Fibroblast of lung (primary cell): ENCODE data around the gene LMAN1. TPM values are rescaled to one million over a fixed set of nuclear protein-coding genes. Genes with fewer than 3 reads are reported as not detected.

Experiments used
- DNase-seq, 2 donors: peaks; one replicate each; pipeline versions ENCODE4 v3.0.0 to v3.0.0-alpha.2; 2010; ENCODE audit warnings: low read depth in 2 of 2
- H2AFZ ChIP-seq: 2 replicates; pipeline ENCODE4 v1.5.1; 2012; ENCODE audit warnings: low read length, control low read depth, inconsistent platforms
- H3K27ac ChIP-seq: 2 replicates; pipeline ENCODE4 v1.5.1; 2011; ENCODE audit warnings: low read length, control low read depth; ENCODE audit not compliant: insufficient read depth
- H3K27me3 ChIP-seq: 2 replicates; pipeline ENCODE4 v1.5.1; 2011; ENCODE audit warnings: mild to moderate bottlenecking, low read length; ENCODE audit not compliant: control insufficient read depth, insufficient read depth
- H3K36me3 ChIP-seq: 2 replicates; pipeline ENCODE4 v1.5.1; 2011; ENCODE audit warnings: low read length; ENCODE audit not compliant: control insufficient read depth, insufficient read depth
- H3K4me1 ChIP-seq: 2 replicates; pipeline ENCODE4 v1.5.1; 2011; ENCODE audit warnings: low read length; ENCODE audit not compliant: control insufficient read depth, insufficient read depth; ENCODE audit errors: extremely low read depth
- H3K4me2 ChIP-seq: 2 replicates; pipeline ENCODE4 v1.5.1; 2011; ENCODE audit warnings: low read length, control low read depth; ENCODE audit not compliant: insufficient read depth; ENCODE audit errors: extremely low read depth
- H3K4me3 ChIP-seq, 4 experiments: fragments of 200-600 bp in 1 of 4; sonication (generic) in 1 of 4; replicated peaks in 1 of 4; 2 replicates each; pipeline ENCODE4 v1.5.1; 2011 to 2016; ENCODE audit warnings: low read length in 4 of 4, low read depth in 3 of 4, mild to moderate bottlenecking in 3 of 4, control low read depth in 2 of 4, inconsistent platforms in 1 of 4, mixed read lengths in 1 of 4; ENCODE audit not compliant: insufficient read depth in 1 of 4; ENCODE audit errors: control extremely low read depth in 1 of 4
- H3K79me2 ChIP-seq: 2 replicates; pipeline ENCODE4 v1.5.1; 2012; ENCODE audit warnings: mild to moderate bottlenecking, low read length, inconsistent platforms; ENCODE audit not compliant: control insufficient read depth, insufficient read depth
- H3K9ac ChIP-seq: 2 replicates; pipeline ENCODE4 v1.5.1; 2011; ENCODE audit warnings: mild to moderate bottlenecking, low read length, control low read depth; ENCODE audit not compliant: insufficient read depth
- H3K9me3 ChIP-seq: 2 replicates; pipeline ENCODE4 v1.5.1; 2012; ENCODE audit warnings: low read depth, low read length; ENCODE audit not compliant: control insufficient read depth, insufficient read depth
- H4K20me1 ChIP-seq: 2 replicates; pipeline ENCODE4 v1.5.1; 2011; ENCODE audit warnings: low read length; ENCODE audit not compliant: control insufficient read depth, insufficient read depth; ENCODE audit errors: extremely low read depth
- EZH2 ChIP-seq: IDR thresholded peaks from 2 replicates; pipeline ENCODE4 v1.5.1; 2012; ENCODE audit warnings: low read length, control low read depth, mild to moderate bottlenecking; ENCODE audit errors: missing control alignments
- polyA plus RNA-seq, 2 donors: library from polyadenylated mRNA; depleted of rRNA in 1 of 2; stranded (reverse) in 1 of 2; unstranded in 1 of 2; fragments of >200 nt; gene quantifications; 2 replicates each; pipeline ENCODE4 v1.2.1, GENCODE V29; 2011 to 2012; ENCODE audit warnings: missing spikeins in 1 of 2
- total RNA-seq: library from RNA; depleted of rRNA; stranded (reverse); fragments of >200 nt; gene quantifications from 2 replicates; pipeline ENCODE4 v1.2.1, GENCODE V29; 2014
- TF ChIP-seq, protein P1 (sequence below), 2 donors: IDR thresholded peaks in 1 of 2; conservative IDR thresholded peaks in 1 of 2; 1 replicate in 1 of 2; 2 replicates in 1 of 2; pipeline ENCODE4 v1.5.1; 2011 to 2012; ENCODE audit warnings: low read length in 2 of 2, control low read depth in 1 of 2, inconsistent platforms in 1 of 2, low read depth in 1 of 2, mild to moderate bottlenecking in 1 of 2

The LMAN1 gene
- total and polyA plus RNA-seq, 2 donors (not counting 1 experiment from before 2014, with no cell fraction given): 130 to 170 TPM

DNA sequence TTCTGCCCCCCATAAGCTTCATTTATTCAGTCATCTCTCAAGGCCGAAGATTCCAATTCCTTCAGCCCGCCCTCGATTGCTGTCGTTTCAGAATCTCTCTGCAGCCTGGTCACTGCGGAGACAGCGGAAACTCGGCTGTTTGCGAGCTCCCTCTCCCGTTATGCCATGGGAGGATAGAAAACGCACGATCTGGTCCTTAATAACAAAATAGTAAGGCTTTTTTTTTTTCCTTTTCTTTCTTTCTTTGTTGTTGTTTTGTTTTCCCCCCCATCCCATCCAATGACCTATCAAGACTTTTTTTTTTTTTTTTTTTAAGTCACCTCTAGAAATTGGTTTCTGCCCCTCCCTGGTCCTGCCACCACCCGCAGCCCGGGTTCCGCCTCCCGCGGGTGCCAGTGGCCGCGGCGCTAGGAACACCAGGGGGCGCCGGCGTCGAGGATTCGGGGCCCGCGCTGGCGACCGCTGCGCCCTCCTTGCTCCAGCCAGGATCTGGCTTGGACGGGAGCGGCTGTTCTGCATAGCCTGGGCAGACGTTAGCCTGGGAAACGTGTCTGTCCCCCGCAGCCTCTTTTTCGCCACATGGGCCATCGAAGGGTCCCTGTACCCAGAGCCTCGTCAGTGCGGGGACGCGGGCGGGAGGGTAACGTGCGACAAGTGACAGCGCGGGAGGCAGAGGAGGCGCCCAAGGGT, 50.7 kb downstream of the LMAN1 start:
- H3K4me3 ChIP-seq: peak overlapping the region; percentile 24 to 43 (median 34)
- H3K4me2 ChIP-seq: peak overlapping the region; percentile 89
- H4K20me1 ChIP-seq: no peaks in the 10 kb centered on the region
- no peak overlapping the region for H3K27ac ChIP-seq
- peaks cover 2% of the 10 kb centered on the region for H3K4me1 ChIP-seq
- no peaks in the 10 kb centered on the region for H3K9me3 ChIP-seq
- DNase-seq: peak; percentile 51 to 62
- peaks cover 30% of the 10 kb centered on the region for H3K27me3 ChIP-seq
- no peak for TF ChIP-seq EZH2
- TF ChIP-seq, protein P1, sequence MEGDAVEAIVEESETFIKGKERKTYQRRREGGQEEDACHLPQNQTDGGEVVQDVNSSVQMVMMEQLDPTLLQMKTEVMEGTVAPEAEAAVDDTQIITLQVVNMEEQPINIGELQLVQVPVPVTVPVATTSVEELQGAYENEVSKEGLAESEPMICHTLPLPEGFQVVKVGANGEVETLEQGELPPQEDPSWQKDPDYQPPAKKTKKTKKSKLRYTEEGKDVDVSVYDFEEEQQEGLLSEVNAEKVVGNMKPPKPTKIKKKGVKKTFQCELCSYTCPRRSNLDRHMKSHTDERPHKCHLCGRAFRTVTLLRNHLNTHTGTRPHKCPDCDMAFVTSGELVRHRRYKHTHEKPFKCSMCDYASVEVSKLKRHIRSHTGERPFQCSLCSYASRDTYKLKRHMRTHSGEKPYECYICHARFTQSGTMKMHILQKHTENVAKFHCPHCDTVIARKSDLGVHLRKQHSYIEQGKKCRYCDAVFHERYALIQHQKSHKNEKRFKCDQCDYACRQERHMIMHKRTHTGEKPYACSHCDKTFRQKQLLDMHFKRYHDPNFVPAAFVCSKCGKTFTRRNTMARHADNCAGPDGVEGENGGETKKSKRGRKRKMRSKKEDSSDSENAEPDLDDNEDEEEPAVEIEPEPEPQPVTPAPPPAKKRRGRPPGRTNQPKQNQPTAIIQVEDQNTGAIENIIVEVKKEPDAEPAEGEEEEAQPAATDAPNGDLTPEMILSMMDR (conservative IDR thresholded peaks at IDR 0.05 in 1 of 2, IDR thresholded peaks at IDR 0.05 in 1 of 2; ENCODE audit: low read depth in 1 of 2, low read length in 2 of 2): peak; percentile 48 to 80
- no peaks in the 10 kb centered on the region for H3K79me2 ChIP-seq
- no peak overlapping the region for H3K9ac ChIP-seq
- H3K36me3 ChIP-seq: no peaks in the 10 kb centered on the region
- H2AFZ ChIP-seq: peak overlapping the region; percentile 68

DNA sequence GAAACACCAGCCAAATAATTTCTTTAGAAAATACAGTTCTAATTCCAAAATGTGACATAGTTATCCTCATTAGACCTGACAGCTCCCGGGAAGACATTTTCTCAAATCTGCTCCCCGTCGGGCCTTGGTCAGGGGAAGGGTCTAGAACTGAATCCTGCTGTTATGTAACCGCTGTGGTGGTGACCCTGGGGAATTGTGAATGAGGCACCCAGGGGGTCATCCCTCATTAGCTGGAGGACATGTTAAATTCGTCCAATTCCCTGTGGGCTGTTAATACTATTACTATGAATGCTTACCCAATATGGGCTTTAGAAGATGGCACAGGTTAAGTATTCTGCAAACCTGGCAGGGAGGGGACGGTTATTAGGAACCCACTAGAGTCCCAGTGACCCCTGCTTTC, 52.4 kb downstream of the LMAN1 start:
- no peak for DNase-seq
- Histone ChIP-seq H3K79me2 (no peaks in the 10 kb centered on the region), H3K27me3 (peaks cover 27% of the 10 kb centered on the region), H3K4me1 (peaks cover 2% of the 10 kb centered on the region), H3K36me3 (no peaks in the 10 kb centered on the region), H4K20me1 (no peaks in the 10 kb centered on the region), H3K27ac (no peak overlapping the region), H3K9me3 (no peaks in the 10 kb centered on the region), H3K4me2 (no peak overlapping the region), H3K9ac (no peak overlapping the region), H2AFZ (no peak overlapping the region), H3K4me3 (no peak overlapping the region)
- TF ChIP-seq, protein P1 (conservative IDR thresholded peaks at IDR 0.05 in 1 of 2, IDR thresholded peaks at IDR 0.05 in 1 of 2; ENCODE audit: low read depth in 1 of 2, low read length in 2 of 2): no peak
- TF ChIP-seq EZH2: no peak

DNA sequence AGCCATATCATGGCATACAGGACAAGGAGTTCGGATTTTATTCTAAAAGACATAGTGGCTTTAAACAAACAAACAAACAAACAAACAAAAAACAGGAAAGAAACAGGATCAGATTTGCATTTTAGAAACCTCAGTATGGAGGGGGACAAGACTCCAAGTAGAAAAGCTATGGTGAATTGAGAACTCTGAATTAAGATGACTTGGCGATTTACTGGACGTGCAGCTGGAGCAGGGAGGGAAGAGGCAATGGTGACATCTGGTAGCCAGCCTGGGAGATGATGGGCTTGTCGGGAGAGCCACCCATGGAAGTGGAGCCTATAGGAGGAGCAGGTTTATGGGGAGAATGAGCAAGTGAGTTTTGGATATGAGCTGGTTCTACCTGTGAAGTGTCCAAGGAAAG, 53.8 kb downstream of the LMAN1 start:
- Histone ChIP-seq H3K4me1 (peaks cover 2% of the 10 kb centered on the region), H3K27me3 (peaks cover 26% of the 10 kb centered on the region), H3K27ac (no peak overlapping the region)

More for the DNA sequence above, 53.8 kb downstream of the LMAN1 start:
- Histone ChIP-seq H3K36me3 (no peaks in the 10 kb centered on the region), H3K4me2 (no peak overlapping the region), H4K20me1 (no peaks in the 10 kb centered on the region), H3K9ac (no peak overlapping the region), H2AFZ (no peak overlapping the region), H3K79me2 (no peaks in the 10 kb centered on the region), H3K9me3 (no peaks in the 10 kb centered on the region), H3K4me3 (no peak overlapping the region)
- TF ChIP-seq, protein P1 (conservative IDR thresholded peaks at IDR 0.05 in 1 of 2, IDR thresholded peaks at IDR 0.05 in 1 of 2; ENCODE audit: low read depth in 1 of 2, low read length in 2 of 2): no peak
- TF ChIP-seq EZH2: no peak
- no peak for DNase-seq
